GM21619 (cell line): ENCODE data around the gene AQP6.

Source experiments
- ATAC-seq: cut with Tn5 transposase; IDR thresholded peaks from one replicate; pipeline ENCODE4 v1.9.1; 2021; ENCODE audit not compliant: unreplicated experiment

Gene AQP6

DNA sequence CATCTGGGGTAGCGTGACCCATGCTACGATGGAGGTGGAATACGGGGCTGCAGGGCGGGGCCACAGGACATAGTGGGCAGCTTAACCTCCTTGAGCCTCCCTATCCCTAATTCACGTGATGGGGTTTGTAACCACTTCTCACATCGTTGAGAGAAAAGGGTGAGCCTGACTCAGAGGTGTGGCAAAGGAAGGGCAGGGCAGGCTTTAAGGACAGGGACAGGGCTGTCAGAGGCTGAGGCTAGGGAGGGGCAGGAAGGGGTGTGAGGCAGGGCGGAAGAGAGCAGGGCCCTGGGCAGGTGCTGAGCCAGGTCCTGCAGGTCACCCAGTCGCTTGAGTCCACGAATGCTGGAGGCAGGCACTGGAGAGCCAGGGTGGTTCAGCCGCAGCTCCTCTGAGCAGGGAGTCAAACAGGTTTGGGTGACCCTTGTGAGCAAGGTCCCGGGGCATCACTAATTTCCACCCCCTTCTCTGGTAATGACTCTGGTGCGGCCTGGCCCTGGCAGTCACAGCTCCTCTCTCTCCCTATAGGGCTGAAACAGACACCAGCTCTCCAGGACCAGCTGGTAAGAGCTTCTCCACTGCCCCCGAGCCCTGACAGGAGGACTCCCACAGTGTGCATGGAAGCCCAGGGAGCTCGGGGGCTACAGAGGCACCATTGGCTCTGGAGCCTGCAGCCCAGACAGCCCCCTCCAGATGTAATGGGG lies 29.7 kb upstream of the AQP6 start:
- no peak for ATAC-seq

DNA sequence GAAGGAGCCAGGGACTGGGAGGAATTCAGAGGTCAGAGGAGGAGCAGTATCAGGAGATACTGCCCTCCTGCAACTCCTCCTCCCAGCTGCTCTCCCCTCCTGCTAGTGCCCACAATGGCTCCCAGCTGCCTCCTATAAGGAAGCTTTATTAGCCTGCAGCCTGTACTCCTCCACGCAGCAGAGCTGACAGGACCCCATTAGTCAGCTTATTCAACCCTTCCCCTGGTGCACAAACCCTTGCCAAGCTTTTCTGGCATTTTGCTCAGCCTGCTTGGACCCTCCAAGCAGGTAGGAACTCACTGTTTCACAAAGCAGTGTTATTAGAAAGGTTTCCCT lies 29.2 kb upstream of the AQP6 start:
- no peak for ATAC-seq

DNA sequence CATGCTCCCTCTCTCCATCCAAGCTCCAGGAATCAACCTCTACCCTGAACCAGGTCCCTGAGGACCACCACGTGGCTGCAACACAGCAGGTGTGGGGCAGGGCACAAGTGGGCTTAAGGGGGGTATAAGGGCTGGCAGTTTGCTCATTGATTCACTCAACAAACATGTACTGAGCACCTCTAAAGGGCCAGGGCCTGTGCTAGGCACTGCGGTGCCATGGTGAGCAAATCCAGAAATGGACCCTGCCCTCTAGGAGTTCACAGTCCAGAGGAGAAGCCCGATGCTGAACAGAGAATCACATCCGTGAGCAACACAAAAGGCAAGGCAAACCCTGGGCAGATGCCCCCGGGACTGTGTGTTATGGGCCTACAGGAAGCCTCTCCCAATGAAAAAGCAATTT lies 28.7 kb upstream of the AQP6 start:
- ATAC-seq: no peak

- ATAC-seq: no peak
Observed at GRCh38 chr12:49944718-49945117, 28.0 kb upstream of the AQP6 start.

GRCh38 chr12:49945394-49946080 lies 27.2 kb upstream of the AQP6 start:
- ATAC-seq: peak; percentile 94

DNA sequence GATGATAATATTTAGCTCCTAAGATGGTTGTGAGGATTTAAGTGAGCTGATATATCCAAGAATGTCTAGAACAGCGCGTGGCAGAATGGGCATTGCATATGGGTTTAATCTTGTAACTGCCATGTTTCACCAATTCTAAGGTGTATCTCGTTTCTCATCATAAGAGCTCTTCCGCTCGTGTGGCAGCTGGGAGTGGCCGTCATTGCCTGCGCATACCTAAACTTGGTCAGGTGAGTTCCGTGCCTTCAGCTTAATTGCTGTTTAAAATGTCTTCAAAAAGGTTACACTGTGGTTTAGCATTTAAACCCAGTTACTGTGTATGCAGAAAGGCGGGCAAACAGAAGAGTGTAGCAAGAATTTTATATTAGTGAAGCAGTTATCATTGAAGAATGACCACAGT lies 26.7 kb upstream of the AQP6 start:
- no peak for ATAC-seq

DNA sequence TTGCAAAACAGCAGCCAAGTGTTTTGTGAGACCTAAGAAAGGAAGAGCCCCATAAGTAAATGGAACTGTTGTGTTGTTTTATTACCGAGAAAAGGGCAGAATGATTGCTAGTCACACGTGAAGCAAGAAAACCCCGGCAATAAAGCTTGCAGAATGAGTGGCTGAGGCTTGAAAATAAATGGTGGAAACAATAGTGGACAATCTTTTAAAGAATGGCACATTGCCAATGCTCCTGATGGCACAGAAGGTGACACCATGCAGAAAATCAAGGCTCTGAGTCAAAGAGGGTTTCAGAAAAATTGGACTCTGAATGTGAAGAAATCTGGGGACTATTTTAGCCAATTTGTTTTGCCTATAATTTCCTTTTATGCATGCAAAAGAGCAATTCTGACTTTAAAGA lies 26.2 kb upstream of the AQP6 start:
- no peak for ATAC-seq

- ATAC-seq: no peak
Observed at GRCh38 chr12:49947593-49948226, 25.0 kb upstream of the AQP6 start.

GRCh38 chr12:49948866-49949845 lies 23.6 kb upstream of the AQP6 start:
- ATAC-seq: no peak

DNA sequence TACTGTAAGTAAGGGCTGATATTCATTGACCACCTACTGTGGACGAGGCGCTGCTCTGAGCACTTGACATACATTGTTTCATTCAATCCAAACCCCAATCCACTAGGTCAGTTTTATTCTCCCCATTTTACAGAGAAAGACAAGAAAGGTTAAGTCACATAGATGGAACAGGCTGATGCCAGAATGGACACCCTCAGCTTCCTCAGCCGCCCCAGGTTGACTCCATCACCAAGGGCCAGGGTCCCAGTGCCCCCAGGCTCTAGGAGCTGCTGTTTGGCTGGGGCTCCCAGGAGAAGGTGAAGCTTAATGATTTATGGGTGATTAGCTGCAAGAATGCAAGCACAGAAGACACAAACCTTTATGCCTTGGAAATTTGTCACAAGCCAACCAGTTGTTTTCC lies 22.9 kb upstream of the AQP6 start:
- no peak for ATAC-seq

DNA sequence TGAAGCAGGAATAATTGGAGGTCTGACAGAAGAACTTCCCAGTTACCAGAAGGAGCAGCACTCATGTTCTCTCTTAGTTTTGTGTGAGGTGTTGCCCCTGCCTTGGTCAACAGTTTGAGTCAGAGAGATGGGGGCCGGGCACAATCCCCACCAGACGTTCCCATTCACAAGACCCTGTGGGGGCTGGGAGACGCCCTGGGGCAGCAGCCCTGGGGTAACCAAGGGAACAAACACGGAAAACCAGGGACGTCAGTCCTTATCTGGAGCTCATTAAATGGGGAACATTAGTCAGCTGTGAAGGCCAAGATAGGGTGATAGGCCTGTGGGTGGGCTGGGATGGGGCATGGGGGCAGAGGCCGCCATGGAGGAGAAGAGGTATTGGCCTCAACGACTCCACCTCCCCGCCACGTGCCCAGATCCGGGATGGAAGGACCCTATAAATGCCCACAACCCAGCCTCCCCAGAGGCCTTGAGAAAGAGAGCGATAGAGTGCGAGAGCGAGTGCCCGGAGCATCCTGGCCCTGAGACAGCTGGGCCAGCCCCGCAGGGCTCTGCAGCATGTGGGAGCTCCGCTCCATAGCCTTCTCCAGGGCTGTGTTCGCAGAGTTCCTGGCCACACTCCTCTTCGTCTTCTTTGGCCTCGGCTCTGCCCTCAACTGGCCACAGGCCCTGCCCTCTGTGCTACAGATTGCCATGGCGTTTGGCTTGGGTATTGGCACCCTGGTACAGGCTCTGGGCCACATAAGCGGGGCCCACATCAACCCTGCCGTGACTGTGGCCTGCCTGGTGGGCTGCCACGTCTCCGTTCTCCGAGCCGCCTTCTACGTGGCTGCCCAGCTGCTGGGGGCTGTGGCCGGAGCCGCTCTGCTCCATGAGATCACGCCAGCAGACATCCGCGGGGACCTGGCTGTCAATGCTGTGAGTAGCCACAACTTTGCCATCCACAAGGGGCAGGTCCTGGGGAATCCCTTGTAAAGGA lies 22.2 kb upstream of the AQP6 start, which contains the start of gene AQP2:
AQP2 (plus strand) TSS at position 465 of the 979 bp plus-strand sequence; CDS start at position 559, 94 bp downstream.
- ATAC-seq: no peak

- no peak for ATAC-seq
Observed at GRCh38 chr12:49951411-49952240, 21.1 kb upstream of the AQP6 start.

DNA sequence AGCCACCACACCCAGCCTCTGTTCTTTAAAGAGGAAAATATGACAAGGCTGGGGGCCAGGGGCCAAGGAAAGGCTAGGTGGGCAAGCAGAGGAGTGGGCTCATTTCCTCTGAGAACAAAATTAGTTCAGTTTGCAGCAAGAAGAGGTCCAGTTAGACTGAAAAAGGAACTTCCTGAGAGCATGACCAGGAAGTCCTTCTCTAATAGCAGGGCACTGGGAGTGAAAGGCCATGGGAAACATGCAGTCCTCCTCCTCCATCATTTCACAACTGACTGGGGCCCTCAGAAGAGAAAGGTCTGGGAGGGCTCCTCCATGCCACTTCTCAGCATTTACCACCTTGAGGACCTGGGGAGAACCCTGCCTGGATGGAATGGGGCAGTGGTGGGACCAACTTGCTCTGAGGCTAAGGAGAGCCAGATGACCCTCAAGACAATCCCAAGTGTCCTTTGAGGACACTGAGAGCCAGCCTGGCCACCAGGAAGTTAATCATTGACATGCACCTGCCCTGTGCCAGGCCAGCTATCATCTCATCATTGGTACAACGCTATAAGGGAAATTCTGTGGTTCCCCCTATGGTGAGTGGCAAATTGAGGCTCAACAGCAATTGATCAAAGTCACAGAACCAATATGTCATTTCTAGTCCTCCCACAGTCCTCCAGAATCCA lies 20.2 kb upstream of the AQP6 start:
- no peak for ATAC-seq

DNA sequence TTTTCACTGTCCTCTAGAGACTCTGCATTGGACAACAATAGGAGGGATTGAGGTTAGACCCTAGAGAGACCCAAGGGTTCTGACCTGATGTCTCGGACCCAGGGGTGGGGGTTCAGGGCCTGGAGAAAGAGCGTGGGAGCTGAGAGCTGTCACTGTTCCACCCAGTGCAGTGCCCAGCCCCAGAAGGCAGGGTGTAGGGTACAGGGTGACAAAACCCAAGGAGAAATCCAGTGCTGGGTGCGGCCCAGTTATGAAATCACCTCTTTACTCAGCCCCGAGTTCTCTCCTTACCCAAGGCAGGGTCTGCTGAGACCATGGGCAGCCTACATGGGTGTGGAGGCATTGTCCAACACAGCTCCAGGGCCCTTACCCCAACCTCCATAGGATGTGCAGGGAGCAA lies 19.6 kb upstream of the AQP6 start:
- no peak for ATAC-seq

DNA sequence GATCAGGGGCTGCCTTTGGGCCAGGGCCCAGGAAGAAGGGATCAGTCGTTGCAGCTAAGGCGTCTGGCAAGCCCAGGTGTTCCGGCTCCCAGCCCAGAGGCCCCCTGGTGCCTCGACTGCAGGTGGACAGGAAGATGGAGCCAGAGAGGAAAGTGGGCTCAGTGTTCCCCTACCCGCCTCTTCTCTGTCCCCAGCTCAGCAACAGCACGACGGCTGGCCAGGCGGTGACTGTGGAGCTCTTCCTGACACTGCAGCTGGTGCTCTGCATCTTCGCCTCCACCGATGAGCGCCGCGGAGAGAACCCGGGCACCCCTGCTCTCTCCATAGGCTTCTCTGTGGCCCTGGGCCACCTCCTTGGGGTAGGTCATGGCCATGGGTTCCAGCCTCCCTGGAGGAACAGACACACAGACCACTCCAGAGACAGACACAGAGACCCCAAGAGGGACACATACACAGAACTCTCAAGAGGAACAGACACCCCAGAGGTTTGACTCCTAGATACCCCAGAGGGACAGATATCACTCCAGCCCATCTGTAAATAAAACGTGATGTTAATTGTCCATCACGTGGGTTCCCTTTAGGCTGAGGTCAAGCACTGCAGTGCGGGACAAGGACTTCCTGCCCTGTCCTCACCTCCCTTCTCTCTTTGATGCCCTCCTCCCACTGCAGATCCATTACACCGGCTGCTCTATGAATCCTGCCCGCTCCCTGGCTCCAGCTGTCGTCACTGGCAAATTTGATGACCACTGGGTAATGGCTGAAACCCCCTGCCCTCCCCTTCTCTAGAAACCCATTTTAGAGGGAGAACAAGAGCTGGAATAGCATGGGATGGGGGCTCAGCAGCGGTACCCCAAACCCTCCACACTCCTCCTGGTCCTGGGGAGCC lies 18.5 kb upstream of the AQP6 start:
- ATAC-seq: no peak

DNA sequence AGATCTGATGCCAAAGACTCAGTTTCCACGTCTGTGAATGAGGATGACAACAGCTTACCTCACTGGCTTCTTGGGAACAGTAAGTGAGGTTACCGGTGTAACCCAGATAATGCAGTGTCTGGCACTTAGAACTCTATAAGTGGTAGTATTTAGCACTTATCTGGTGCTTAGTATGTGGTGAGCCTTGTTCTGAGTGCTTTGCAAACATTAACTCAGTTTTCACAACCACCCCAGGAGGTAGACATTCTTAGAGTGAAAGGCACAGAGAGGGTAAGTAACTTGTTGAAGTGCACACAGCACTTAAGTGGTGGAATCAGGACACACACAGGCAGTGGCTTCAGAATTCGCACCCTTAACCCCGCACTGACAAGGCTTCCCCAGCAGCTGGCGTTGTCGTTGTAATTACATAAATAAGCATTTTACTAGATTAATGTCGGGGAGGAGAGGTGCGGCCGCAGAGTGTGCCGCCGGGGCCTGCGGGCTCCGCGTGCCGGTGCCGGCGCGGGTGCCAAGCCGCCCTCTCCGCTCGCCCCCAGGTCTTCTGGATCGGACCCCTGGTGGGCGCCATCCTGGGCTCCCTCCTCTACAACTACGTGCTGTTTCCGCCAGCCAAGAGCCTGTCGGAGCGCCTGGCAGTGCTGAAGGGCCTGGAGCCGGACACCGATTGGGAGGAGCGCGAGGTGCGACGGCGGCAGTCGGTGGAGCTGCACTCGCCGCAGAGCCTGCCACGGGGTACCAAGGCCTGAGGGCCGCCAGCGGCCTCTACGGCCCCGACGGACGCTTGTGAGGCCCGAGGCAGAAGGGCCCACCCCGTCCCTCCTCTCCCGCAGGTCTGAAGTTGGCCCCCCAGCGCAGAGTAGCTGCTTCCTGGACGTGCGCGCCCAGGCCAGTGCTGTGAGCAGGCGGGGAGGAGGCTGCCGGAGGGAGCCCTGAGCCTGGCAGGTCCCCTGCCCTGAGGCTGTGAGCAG lies 17.6 kb upstream of the AQP6 start:
- ATAC-seq: no peak
